GM19328 (cell line): ENCODE results near the gene RHOXF1.
"Not testable (repeated sequence)": the region's sequence is repeated elsewhere in the genome, so short reads cannot be mapped to it uniquely, and the experiment has no call there.

Experiments
- ATAC-seq: cut with Tn5 transposase; IDR thresholded peaks from one replicate; pipeline ENCODE4 v1.9.1; 2021; ENCODE audit warnings: mild to moderate bottlenecking, moderate library complexity; ENCODE audit not compliant: unreplicated experiment

RHOXF1 gene

DNA sequence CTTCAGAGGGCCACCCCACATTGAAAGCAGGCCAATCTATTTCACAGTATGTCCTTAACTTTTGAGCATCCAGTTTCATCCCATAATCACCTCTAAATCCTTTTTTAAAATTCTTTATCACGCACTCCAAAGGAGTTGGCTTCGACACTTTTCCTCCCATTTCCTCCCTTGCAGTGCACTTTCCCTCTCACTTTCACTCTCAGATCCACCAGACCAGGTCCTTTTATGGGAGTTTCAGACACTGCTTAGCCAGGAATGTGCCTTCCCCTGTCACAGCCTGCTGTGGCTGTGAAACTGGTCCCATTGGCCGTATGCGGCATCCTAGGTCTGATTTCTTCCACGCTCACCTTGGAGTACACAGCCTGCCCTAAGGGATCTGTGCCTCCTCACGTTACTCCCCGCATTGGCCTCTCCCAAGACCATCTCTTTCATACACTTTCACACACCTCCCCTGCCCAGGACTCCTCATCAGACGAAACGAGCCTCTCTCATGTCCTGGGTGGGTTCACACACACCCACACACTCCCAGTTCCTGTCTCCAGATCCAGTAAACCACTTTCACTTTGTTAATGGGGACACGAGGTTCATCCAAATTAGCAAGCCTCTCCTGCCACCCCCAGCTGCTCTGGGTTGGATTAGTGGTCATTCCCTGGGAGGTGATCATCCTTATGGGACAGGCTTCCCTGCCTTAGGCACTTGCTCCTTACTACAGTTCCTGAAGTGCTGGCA lies 28.3 kb downstream of the RHOXF1 start:
- ATAC-seq: no peak

DNA sequence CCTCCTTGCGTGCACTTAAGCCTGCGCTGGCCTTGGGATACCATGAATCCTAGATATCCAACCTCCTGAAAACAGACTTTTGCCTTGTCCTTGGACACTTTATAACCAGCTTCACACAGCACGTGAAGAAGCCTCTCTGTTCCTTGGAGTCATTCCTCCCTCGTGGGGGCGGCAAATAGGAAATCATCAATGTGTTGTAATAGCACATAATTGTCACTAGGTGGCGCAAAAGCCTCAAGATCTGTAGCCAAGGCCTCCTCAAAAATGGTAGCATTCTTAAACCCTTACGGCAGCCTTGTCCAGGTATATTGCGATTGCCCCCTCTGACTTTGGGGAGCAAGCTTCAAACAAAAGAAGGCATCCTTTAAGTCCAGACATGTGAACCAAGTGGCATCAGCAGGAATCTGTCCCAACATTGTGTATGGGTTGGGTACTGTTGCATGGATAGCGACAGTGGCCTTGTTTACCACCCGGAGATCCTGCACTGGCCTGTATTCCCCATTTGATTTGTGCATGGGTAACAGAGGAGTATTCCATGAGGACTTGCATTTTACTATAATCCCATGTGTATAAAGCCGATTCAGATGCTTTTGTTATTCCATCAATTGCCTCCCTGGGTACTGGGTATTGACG lies 30.0 kb downstream of the RHOXF1 start:
- not testable (repeated sequence) for ATAC-seq

DNA sequence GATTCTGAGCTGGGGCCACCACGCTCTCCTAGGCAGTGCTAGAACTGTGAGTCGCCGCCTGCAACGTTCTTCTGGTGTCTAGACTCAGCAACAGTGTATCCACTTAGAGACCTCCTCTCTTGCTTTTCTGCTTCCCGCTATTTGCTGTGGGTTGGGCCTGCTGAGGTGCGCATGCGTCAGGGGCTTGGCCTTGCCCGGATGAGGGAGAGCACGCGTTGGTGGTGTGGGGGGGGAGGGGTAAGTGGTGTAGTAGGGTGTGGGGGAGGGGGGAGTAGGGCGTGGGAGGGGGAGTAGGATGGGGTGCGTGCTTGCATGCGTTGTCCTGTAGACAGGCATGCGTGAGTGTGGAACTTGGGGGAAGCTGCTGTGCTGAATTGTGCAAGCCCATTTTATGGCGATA lies 38.1 kb downstream of the RHOXF1 start, which contains the start of gene RHOXF2B:
Gene RHOXF2B, minus strand, starts transcription at position 101 of the 400 bp plus-strand sequence. CDS start 138 bp downstream, outside the sequence.
- not testable (repeated sequence) for ATAC-seq

GRCh38 chrX:120066169-120066568 lies 49.5 kb downstream of the RHOXF1 start:
- not testable (repeated sequence) for ATAC-seq
